Astrocyte (in vitro differentiated cells and primary cell): Measurements from ENCODE around the gene HOMER3. TPM values are rescaled to one million over a fixed set of nuclear protein-coding genes. Genes with fewer than 3 reads are reported as not detected.
"Not testable (repeated sequence)": the region's sequence is repeated elsewhere in the genome, so short reads cannot be mapped to it uniquely, and the experiment has no call there.

Experiments used
- DNase-seq: peaks from one replicate; pipeline ENCODE4 v3.0.0-alpha.2; 2010; ENCODE audit warnings: low read depth
- FAIRE-seq: peaks from 2 replicates; lab custom pipeline; 2011; peaks lifted over from hg19 to GRCh38; lab: Jason Lieb, UNC
- H2AFZ ChIP-seq: 2 replicates; pipeline ENCODE4 v1.6.0; 2012; ENCODE audit warnings: low read depth, low read length, inconsistent platforms
- H3K27ac ChIP-seq: 2 replicates; pipeline ENCODE4 v1.5.1; 2011; ENCODE audit warnings: low read depth, low read length, inconsistent platforms
- H3K27me3 ChIP-seq: 2 replicates; pipeline ENCODE4 v1.6.0; 2011; ENCODE audit warnings: low read length, inconsistent platforms; ENCODE audit not compliant: insufficient read depth
- H3K36me3 ChIP-seq: 2 replicates; pipeline ENCODE4 v1.5.1; 2011; ENCODE audit warnings: low read length, inconsistent platforms; ENCODE audit not compliant: insufficient read depth
- H3K4me1 ChIP-seq: 2 replicates; pipeline ENCODE4 v1.5.1; 2011; ENCODE audit warnings: low read length, inconsistent platforms; ENCODE audit not compliant: insufficient read depth
- H3K4me2 ChIP-seq: 2 replicates; pipeline ENCODE4 v1.6.0; 2012; ENCODE audit warnings: low read length, inconsistent platforms
- H3K4me3 ChIP-seq: 2 replicates; pipeline ENCODE4 v1.5.1; 2011; ENCODE audit warnings: low read depth, mild to moderate bottlenecking, low read length, inconsistent platforms; ENCODE audit not compliant: insufficient read depth
- H3K79me2 ChIP-seq: 2 replicates; pipeline ENCODE4 v1.6.0; 2012; ENCODE audit warnings: mild to moderate bottlenecking, low read length, inconsistent platforms; ENCODE audit not compliant: insufficient read depth
- H3K9ac ChIP-seq: 2 replicates; pipeline ENCODE4 v1.6.0; 2012; ENCODE audit warnings: mild to moderate bottlenecking, low read length, inconsistent platforms
- H3K9me3 ChIP-seq: 2 replicates; pipeline ENCODE4 v1.5.1; 2012; ENCODE audit warnings: low read depth, mild to moderate bottlenecking, low read length, inconsistent platforms; ENCODE audit not compliant: insufficient read depth
- H4K20me1 ChIP-seq: 2 replicates; pipeline ENCODE4 v1.6.0; 2012; ENCODE audit warnings: low read length, inconsistent platforms; ENCODE audit not compliant: insufficient read depth
- H3K27ac Mint-ChIP-seq: one replicate; pipeline ENCODE4 v1.8.0; 2021; ENCODE audit warnings: mild to moderate bottlenecking, mixed read lengths; ENCODE audit not compliant: unreplicated experiment
- H3K27me3 Mint-ChIP-seq: one replicate; pipeline ENCODE4 v1.8.0; 2021; ENCODE audit warnings: low read depth, mixed read lengths; ENCODE audit not compliant: unreplicated experiment
- H3K36me3 Mint-ChIP-seq: one replicate; pipeline ENCODE4 v1.8.0; 2021; ENCODE audit warnings: low read depth, mixed read lengths; ENCODE audit not compliant: unreplicated experiment
- H3K4me1 Mint-ChIP-seq: one replicate; pipeline ENCODE4 v1.8.0; 2021; ENCODE audit warnings: low read depth, mixed read lengths; ENCODE audit not compliant: unreplicated experiment
- H3K4me3 Mint-ChIP-seq: one replicate; pipeline ENCODE4 v1.8.0; 2021; ENCODE audit warnings: mild to moderate bottlenecking, moderate library complexity, mixed read lengths; ENCODE audit not compliant: unreplicated experiment
- H3K9me3 Mint-ChIP-seq: one replicate; pipeline ENCODE4 v1.8.0; 2021; ENCODE audit warnings: mild to moderate bottlenecking, mixed read lengths; ENCODE audit not compliant: unreplicated experiment
- CTCF ChIP-seq: IDR thresholded peaks from 2 replicates; pipeline ENCODE4 v1.5.1; 2011; ENCODE audit warnings: low read depth, mild to moderate bottlenecking, inconsistent platforms, low read length, moderate library complexity; ENCODE audit not compliant: insufficient read depth
- EZH2 ChIP-seq: IDR thresholded peaks from 2 replicates; pipeline ENCODE4 v1.6.1; 2012; ENCODE audit warnings: mild to moderate bottlenecking, low read length, inconsistent platforms; ENCODE audit not compliant: insufficient read depth
- total RNA-seq: library from RNA; stranded (reverse); gene quantifications from 2 replicates; pipeline ENCODE4 v1.2.1, GENCODE V29; 2021

The HOMER3 gene
- total RNA-seq, 1 donor from 2014 or later, result 41.9 TPM

GRCh38 chr19:18919900-18920214 is 21.2 kb downstream of the HOMER3 start:
- peak overlapping the region; percentile 90 for H3K27ac Mint-ChIP-seq
- peak overlapping the region; percentile 90 for H3K4me3 Mint-ChIP-seq
- peak overlapping the region; percentile 64 for H2AFZ ChIP-seq
- peaks cover 68% of the 10 kb centered on the region for H4K20me1 ChIP-seq
- H3K4me3 ChIP-seq, result peak overlapping the region; percentile 99
- peaks cover 72% of the 10 kb centered on the region for H3K79me2 ChIP-seq
- H3K4me2 ChIP-seq, result peak overlapping the region; percentile 90
- peaks cover 10% of the 10 kb centered on the region for H3K36me3 Mint-ChIP-seq
- no peaks in the 10 kb centered on the region for H3K9me3 Mint-ChIP-seq
- peak overlapping the region; percentile 93 for H3K9ac ChIP-seq
- no peaks in the 10 kb centered on the region for H3K9me3 ChIP-seq
- FAIRE-seq (no peak), DNase-seq (no peak)
- H3K27me3 ChIP-seq, result no peaks in the 10 kb centered on the region
- H3K4me1 ChIP-seq, result peaks cover 15% of the 10 kb centered on the region
- TF ChIP-seq EZH2 (no peak), CTCF (no peak)
- peaks cover 11% of the 10 kb centered on the region for H3K4me1 Mint-ChIP-seq
- H3K27me3 Mint-ChIP-seq, result no peaks in the 10 kb centered on the region
- peaks cover 7% of the 10 kb centered on the region for H3K36me3 ChIP-seq
- H3K27ac ChIP-seq, result peak overlapping the region; percentile 68

- Mint-ChIP-seq H3K4me3 (peak within 1 kb of the TSS; percentile 90), H3K27ac (peak within 1 kb of the TSS; percentile 90), H3K36me3 (peaks cover 8% of the 10 kb centered on the region), H3K27me3 (no peaks in the 10 kb centered on the region), H3K9me3 (no peaks in the 10 kb centered on the region), H3K4me1 (peaks cover 11% of the 10 kb centered on the region)
- peak within 1 kb of the TSS; percentile 99 for H3K4me3 ChIP-seq
- no peak for TF ChIP-seq CTCF
- no peak for TF ChIP-seq EZH2
- H4K20me1 ChIP-seq, result peaks cover 68% of the 10 kb centered on the region
- DNase-seq, result peak; percentile 100
- peaks cover 78% of the 10 kb centered on the region for H3K79me2 ChIP-seq
- H3K9me3 ChIP-seq, result no peaks in the 10 kb centered on the region
- FAIRE-seq, result peak; percentile 99
- peak within 1 kb of the TSS; percentile 99 for H3K9ac ChIP-seq
- H3K36me3 ChIP-seq, result peaks cover 7% of the 10 kb centered on the region
- peak within 1 kb of the TSS; percentile 79 for H2AFZ ChIP-seq
- H3K4me1 ChIP-seq, result peaks cover 15% of the 10 kb centered on the region
- no peaks in the 10 kb centered on the region for H3K27me3 ChIP-seq
- H3K27ac ChIP-seq, result peak within 1 kb of the TSS; percentile 97
- H3K4me2 ChIP-seq, result peak within 1 kb of the TSS; percentile 96
Observed at GRCh38 chr19:18919086-18919899, 21.7 kb downstream of the HOMER3 start, which contains the start of the genes COPE and DDX49. Gene COPE (minus strand): TSS chr19:18919387. CDS start chr19:18919348, 39 bp downstream. Gene DDX49 (plus strand): TSS chr19:18919715. CDS start chr19:18919742, 27 bp downstream.

- Histone ChIP-seq H3K9ac (peak overlapping the region; percentile 10), H3K79me2 (peaks cover 94% of the 10 kb centered on the region), H4K20me1 (peaks cover 73% of the 10 kb centered on the region), H3K4me1 (peaks cover 15% of the 10 kb centered on the region), H3K4me2 (peak overlapping the region; percentile 96)
- not testable (repeated sequence) for H3K27me3 ChIP-seq, H3K9me3 Mint-ChIP-seq, H3K36me3 ChIP-seq, H2AFZ ChIP-seq, H3K27me3 Mint-ChIP-seq, H3K4me3 ChIP-seq, DNase-seq, H3K9me3 ChIP-seq, H3K27ac ChIP-seq, FAIRE-seq
- Mint-ChIP-seq H3K4me3 (peak overlapping the region; percentile 90), H3K36me3 (peaks cover 10% of the 10 kb centered on the region), H3K27ac (peak overlapping the region; percentile 58), H3K4me1 (peaks cover 11% of the 10 kb centered on the region)
Observed at GRCh38 chr19:18917593-18917992, 23.4 kb downstream of the HOMER3 start.
